ENCODE measurements around the gene IQCM. TPM values are rescaled to one million over a fixed set of nuclear protein-coding genes. Genes with fewer than 3 reads are reported as not detected.

IQCM gene
- total RNA-seq, 1 donor from 2014 or later: not detected

GRCh38 chr4:149322203-149322602, 493.4 kb downstream of the IQCM start:
- no peak for DNase-seq (ENCODE audit: extremely low read depth, low read depth, low spot score)

GRCh38 chr4:149321438-149321837, 494.2 kb downstream of the IQCM start:
- no peak for DNase-seq (ENCODE audit: extremely low read depth, low read depth, low spot score)

GRCh38 chr4:149311076-149311475, 504.6 kb downstream of the IQCM start:
- no peak for DNase-seq (ENCODE audit: extremely low read depth, low read depth, low spot score)

DNA sequence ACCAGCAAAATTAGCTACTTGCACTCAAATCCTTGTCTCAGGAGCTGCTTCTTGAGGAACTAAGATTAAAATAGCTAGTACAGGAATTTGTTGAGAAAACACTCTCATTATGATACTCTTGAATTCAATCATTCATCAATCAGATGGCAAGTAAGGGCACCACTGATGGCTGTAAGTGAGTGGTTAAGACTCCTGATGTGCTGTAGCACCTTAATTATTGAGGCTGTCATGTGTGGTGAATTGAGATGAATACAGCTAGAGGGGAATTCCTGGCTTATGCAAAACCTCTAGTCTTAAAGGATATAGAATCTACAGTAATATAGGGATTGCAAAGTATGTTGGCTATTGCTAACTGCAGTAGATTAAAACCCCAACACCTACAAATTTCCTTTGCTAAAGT, 509.1 kb downstream of the IQCM start:
- no peak for DNase-seq (ENCODE audit: extremely low read depth, low read depth, low spot score)
